K562 (cell line): ENCODE measurements around the gene CLCN5. TPM values are rescaled to one million over a fixed set of nuclear protein-coding genes. Genes with fewer than 3 reads are reported as not detected.

ENCODE experiments used
- ATAC-seq: fragments of 200-7000 bp; cut with Tn5 transposase; 3 replicates; pipeline ENCODE4 v1.9.1; 2020; ENCODE audit warnings: moderate library complexity
- BruUV-seq: library from RNA; stranded (reverse); fragments of 400-500 nt; replicated peaks from 2 replicates; lab custom pipeline; 2021; lab: Mats Ljungman, UMichigan
- CTCF ChIA-PET: fragments of 300-600 bp; formaldehyde crosslinking; extraction: SDS; loops from one replicate; lab custom pipeline; 2021; ENCODE audit warnings: low intra/inter-chr PET ratio; lab: Yijun Ruan, JAX
- POLR2A ChIA-PET: fragments of 300-600, 350-650 bp; sonication (Branson Sonifier 250); formaldehyde crosslinking; extraction: SDS; loops from one replicate; lab custom pipeline; 2021; ENCODE audit warnings: antibody characterized with exemption, inconsistent platforms; lab: Yijun Ruan, JAX
- DNase-seq, 4 experiments: peaks; one replicate each; pipeline versions ENCODE4 v3.0.0 to v3.0.0-alpha.2; 2011 to 2018; ENCODE audit warnings: low spot score in 3 of 4, mixed read lengths in 3 of 4; ENCODE audit errors: extremely low read depth in 1 of 4
- FAIRE-seq: peaks from 2 replicates; lab custom pipeline; 2011; peaks lifted over from hg19 to GRCh38; lab: Jason Lieb, UNC
- H2AFZ ChIP-seq: 2 replicates; pipeline ENCODE4 v1.6.0; 2011; ENCODE audit warnings: low read depth, low read length, control low read depth, inconsistent platforms
- H3K27ac ChIP-seq: fragments of 200-600 bp; 3 replicates; pipeline ENCODE4 v1.8.0; 2011; ENCODE audit warnings: low read depth, mild to moderate bottlenecking, control low read depth, inconsistent platforms, low read length, moderate library complexity, mixed read lengths; ENCODE audit errors: extremely low read depth
- H3K27me3 ChIP-seq, 2 experiments: fragments of 300-600 bp in 1 of 2; 2 replicates in 1 of 2; 3 replicates in 1 of 2; pipeline versions ENCODE4 v1.6.0 to v1.8.0; 2011; ENCODE audit warnings: inconsistent platforms in 2 of 2, low read length in 2 of 2, mild to moderate bottlenecking in 1 of 2, mixed read lengths in 1 of 2, moderate library complexity in 1 of 2; ENCODE audit not compliant: control insufficient read depth in 2 of 2, insufficient read depth in 2 of 2
- H3K36me3 ChIP-seq: fragments of 300-600 bp; 3 replicates; pipeline ENCODE4 v1.8.0; 2011; ENCODE audit warnings: mild to moderate bottlenecking, low read length, inconsistent platforms; ENCODE audit not compliant: control insufficient read depth, insufficient read depth
- H3K4me1 ChIP-seq, 2 experiments: fragments of 200-600 bp in 1 of 2; replicated peaks in 1 of 2; 2 replicates in 1 of 2; 3 replicates in 1 of 2; pipeline versions ENCODE4 v1.5.1 to v1.8.0; 2011; ENCODE audit warnings: inconsistent platforms in 2 of 2, low read length in 2 of 2, mild to moderate bottlenecking in 1 of 2, mixed read lengths in 1 of 2, moderate library complexity in 1 of 2; ENCODE audit not compliant: control insufficient read depth in 2 of 2, insufficient read depth in 2 of 2
- H3K4me2 ChIP-seq: 2 replicates; pipeline ENCODE4 v1.6.1; 2011; ENCODE audit warnings: low read length, control low read depth, inconsistent platforms, mixed read lengths; ENCODE audit not compliant: insufficient read depth
- H3K4me3 ChIP-seq: fragments of 200-600 bp; sonication (generic), shearing (Covaris generic); 2 replicates; pipeline ENCODE4 v1.5.1; 2016; ENCODE audit warnings: control low read depth, inconsistent platforms
- H3K79me2 ChIP-seq: fragments of 200-600 bp; 3 replicates; pipeline ENCODE4 v1.8.0; 2011; ENCODE audit warnings: low read length, inconsistent platforms; ENCODE audit not compliant: control insufficient read depth, insufficient read depth
- H3K9ac ChIP-seq, 2 experiments: 2 replicates each; pipeline versions ENCODE4 v1.6.0 to v1.6.1; 2011; ENCODE audit warnings: low read depth in 2 of 2, low read length in 2 of 2, control low read depth in 1 of 2, inconsistent platforms in 1 of 2, mild to moderate bottlenecking in 1 of 2, mixed read lengths in 1 of 2; ENCODE audit not compliant: insufficient read depth in 1 of 2
- H3K9me1 ChIP-seq: one replicate; pipeline ENCODE4 v1.6.0; 2011; ENCODE audit warnings: inconsistent platforms, mild to moderate bottlenecking, low read length, moderate library complexity; ENCODE audit not compliant: control insufficient read depth, insufficient read depth
- H3K9me3 ChIP-seq: replicated peaks from 2 replicates; pipeline ENCODE4 v1.5.1; 2011; ENCODE audit warnings: low read depth, low read length, inconsistent platforms; ENCODE audit not compliant: control insufficient read depth, insufficient read depth
- H4K20me1 ChIP-seq: replicated peaks from 2 replicates; pipeline ENCODE4 v1.6.1; 2011; ENCODE audit warnings: low read length, inconsistent platforms, mixed read lengths; ENCODE audit not compliant: control insufficient read depth, insufficient read depth
- BHLHE40 ChIP-seq: IDR thresholded peaks from 2 replicates; pipeline ENCODE4 v1.6.1; 2011; ENCODE audit warnings: low read length, improper control_type of control experiment
- CREBBP ChIP-seq: IDR thresholded peaks from one replicate; pipeline ENCODE4 v1.6.1; 2012; ENCODE audit warnings: low read depth, mild to moderate bottlenecking, control low read depth, inconsistent platforms, low read length
- HDAC1 ChIP-seq, 2 experiments: fragments of 450-650 bp; IDR thresholded peaks; 2 replicates each; pipeline ENCODE4 v1.6.1; 2016 to 2017; ENCODE audit warnings: inconsistent platforms in 1 of 2, mild to moderate bottlenecking in 1 of 2, moderate library complexity in 1 of 2
- KDM4B ChIP-seq, 2 experiments: fragments of 450-650 bp in 1 of 2; sonication (generic) in 1 of 2; IDR thresholded peaks; 2 replicates each; pipeline ENCODE4 v1.6.1; 2016 to 2017; ENCODE audit warnings: borderline replicate concordance in 2 of 2, antibody characterized with exemption in 1 of 2, low read depth in 1 of 2, mild to moderate bottlenecking in 1 of 2
- POLR2H ChIP-seq: IDR thresholded peaks from 2 replicates; pipeline ENCODE4 v1.6.1; 2016; ENCODE audit warnings: missing genetic modification characterization, low read depth, mild to moderate bottlenecking, control low read depth, missing compliant biosample characterization, moderate library complexity
- SNIP1 ChIP-seq: fragments of 450-650 bp; IDR thresholded peaks from 2 replicates; pipeline ENCODE4 v1.7.1; 2017; ENCODE audit warnings: low read depth, mild to moderate bottlenecking
- ZFP36 ChIP-seq: fragments of 150-350 bp; IDR thresholded peaks from 2 replicates; pipeline ENCODE4 v1.6.1; 2018; ENCODE audit warnings: low read length, low read depth; ENCODE audit not compliant: partially characterized antibody
- ZNF12 ChIP-seq: sonication (generic); formaldehyde crosslinking; IDR thresholded peaks from 2 replicates; pipeline ENCODE4 v1.4.0; 2020; ENCODE audit warnings: mild to moderate bottlenecking, missing genetic modification reagents
- ZNF431 ChIP-seq: sonication (generic); formaldehyde crosslinking; IDR thresholded peaks from 2 replicates; pipeline ENCODE4 v1.8.0; 2022; ENCODE audit warnings: mild to moderate bottlenecking, missing genetic modification reagents
- ZNF445 ChIP-seq: fragments of 250-450 bp; sonication (Bioruptor Pico); IDR thresholded peaks from 2 replicates; pipeline ENCODE4 v1.4.0; 2020; ENCODE audit warnings: low read depth, mild to moderate bottlenecking, moderate library complexity
- ZNF644 ChIP-seq: fragments of 200-800 bp; sonication (Bioruptor generic); IDR thresholded peaks from 2 replicates; pipeline ENCODE4 v1.6.1; 2016; ENCODE audit warnings: low read depth, missing genetic modification characterization, missing compliant biosample characterization
- whole genome bisulfite sequencing: fragments of 100-300 bp; shearing (Covaris generic); methylation state at CpG from one replicate; pipeline ENCODE4 v1.1.6; 2016; ENCODE audit warnings: low coverage, mixed read lengths; ENCODE audit not compliant: insufficient coverage; ENCODE audit errors: missing lambda C conversion rate; 5-methylcytosine and 5-hydroxymethylcytosine counted together
- in situ Hi-C: fragments of 300-500 bp; cut with MboI; formaldehyde crosslinking; loops from 4 replicates; pipeline ENCODE4 v1.15.0; 2018; ENCODE audit warnings: inconsistent platforms, mixed read lengths
- intact Hi-C: fragments of 100-400 bp; cut with micrococcal nuclease; formaldehyde crosslinking; loops from 2 replicates; pipeline ENCODE4 v1.14.2; 2022
- polyA plus RNA-seq, 8 experiments: library from polyadenylated mRNA; depleted of rRNA in 4 of 8; stranded (reverse) in 5 of 8; unstranded in 3 of 8; fragments of >200 nt; fragmentation: Nextera tagmentation in 2 of 8; fragmentation: Illumina TruSeq in 1 of 8; extraction: Ambion mirVana in 2 of 8; extraction: Trizol in 1 of 8; gene quantifications; 2 replicates each; pipeline versions ENCODE4 v1.2.1 to v1.2.3, GENCODE V29; 2011 to 2014; ENCODE audit warnings: inconsistent platforms in 1 of 8, missing spikeins in 1 of 8
- total RNA-seq, 7 experiments: library from RNA; depleted of rRNA in 6 of 7; stranded (reverse); fragments of >200 nt in 6 of 7; fragmentation: Illumina TruSeq in 2 of 7; extraction: Trizol in 2 of 7; gene quantifications; 2 replicates each; pipeline versions ENCODE4 v1.2.1 to v1.2.3, GENCODE V29; 2011 to 2021; ENCODE audit warnings: low replicate concordance in 1 of 7

CLCN5 gene
- total and polyA plus RNA-seq, 9 of the 15 experiments (the other 6 are each of a cell fraction or from before 2014, with no cell fraction given): 0.94 to 11.8 (median 7.1) TPM

- no peak for TF ChIP-seq ZNF431
- TF ChIP-seq ZNF445 (CRISPR knock-in tag): no peak
- no peak for TF ChIP-seq POLR2H (tag)
- TF ChIP-seq KDM4B (IDR thresholded peaks at IDR 0.05; ENCODE audit: borderline replicate concordance in 2 of 2, low read depth in 1 of 2): no peak
- no peak for TF ChIP-seq BHLHE40
- TF ChIP-seq CREBBP: no peak
- TF ChIP-seq ZNF12: no peak
- TF ChIP-seq ZFP36: no peak
- no peak for TF ChIP-seq HDAC1 (IDR thresholded peaks at IDR 0.05)
Measured at GRCh38 chrX:49986058-49986457, 63.7 kb downstream of the CLCN5 start (continued).

GRCh38 chrX:49987651-49988050 lies 65.3 kb downstream of the CLCN5 start:
- H3K9ac ChIP-seq: no peak overlapping the region
- 29% methylated on average over 2 of the region's 2 CpGs for WGBS
- FAIRE-seq (no peak), DNase-seq (no peak), ATAC-seq (no peak)
- no peaks in the 10 kb centered on the region for H3K27me3 ChIP-seq
- H3K9me1 ChIP-seq: no peaks in the 10 kb centered on the region
- H3K4me3 ChIP-seq: no peak overlapping the region
- ChIA-PET POLR2A (no interaction called here), CTCF (no interaction called here)
- in situ Hi-C loops (no loop called here), intact Hi-C loops (no loop called here)
- no peak overlapping the region for H2AFZ ChIP-seq
- H3K9me3 ChIP-seq: no peaks in the 10 kb centered on the region
- no peak overlapping the region for H3K4me2 ChIP-seq
- 0 out of 2 replicates have a peak, but pooled peaks cover 3% of the 10 kb centered on the region for H4K20me1 ChIP-seq
- TF ChIP-seq ZNF644 (tag) (no peak), SNIP1 (no peak)
- H3K4me1 ChIP-seq: no peaks in the 10 kb centered on the region
- no peaks in the 10 kb centered on the region for H3K79me2 ChIP-seq
- BruUV-seq: no TSS peak
- H3K36me3 ChIP-seq: no peaks in the 10 kb centered on the region
- no peak overlapping the region for H3K27ac ChIP-seq
